Adrenal gland (tissue), 12 donors: Measurements from ENCODE around the gene LRRC4C. TPM values are rescaled to one million over a fixed set of nuclear protein-coding genes. Genes with fewer than 3 reads are reported as not detected.

Source experiments
- DNase-seq, 7 donors: peaks; one replicate each; pipeline ENCODE4 v3.0.0-alpha.2; 2019 to 2020
- H3K27ac ChIP-seq, 5 donors: fragments of 200-600 bp; sonication (generic) in 4 of 5; 1 replicate in 3 of 5; 2 replicates in 2 of 5; pipeline versions ENCODE4 v1.5.1 to v1.8.0; 2016 to 2020; ENCODE audit warnings: mild to moderate bottlenecking in 1 of 5
- H3K27me3 ChIP-seq: fragments of 200-600 bp; 2 replicates; pipeline ENCODE4 v1.8.0; 2021
- H3K36me3 ChIP-seq, 2 donors: fragments of 200-600 bp; replicated peaks in 1 of 2; 1 replicate in 1 of 2; 2 replicates in 1 of 2; pipeline versions ENCODE4 v1.5.1 to v1.8.0; 2018 to 2022
- H3K4me1 ChIP-seq, 2 donors: fragments of 200-600 bp; replicated peaks in 1 of 2; 1 replicate in 1 of 2; 2 replicates in 1 of 2; pipeline versions ENCODE4 v1.5.1 to v1.8.0; 2018 to 2021
- H3K4me3 ChIP-seq, 4 donors: fragments of 200-600 bp; sonication (generic) in 3 of 4; one replicate each; pipeline ENCODE4 v1.5.1; 2016 to 2018
- H3K9me3 ChIP-seq, 3 donors: fragments of 200-600 bp; sonication (generic) in 1 of 3; replicated peaks in 1 of 3; 1 replicate in 2 of 3; 2 replicates in 1 of 3; pipeline versions ENCODE4 v1.5.1 to v1.8.0; 2016 to 2021
- CTCF ChIP-seq, 6 experiments: fragments of 450-650 bp in 4 of 6; fragments of 200-600 bp in 2 of 6; sonication (generic) in 1 of 6; IDR thresholded peaks; 1 replicate in 5 of 6; 2 replicates in 1 of 6; pipeline versions ENCODE4 v1.5.1 to v1.8.0; 2016 to 2021; ENCODE audit warnings: antibody characterized with exemption in 6 of 6, mild to moderate bottlenecking in 2 of 6, moderate library complexity in 1 of 6
- POLR2A ChIP-seq, 2 donors: fragments of 450-650 bp; IDR thresholded peaks; one replicate each; pipeline ENCODE4 v1.6.1; 2017; ENCODE audit warnings: antibody characterized with exemption in 2 of 2, mild to moderate bottlenecking in 2 of 2, moderate library complexity in 1 of 2
- WGBS, 4 donors: extraction: QIAGEN DNeasy Blood & Tissue Kit in 2 of 4; methylation state at CpG; one replicate each; pipeline versions ENCODE4 v1.1.5 to v1.1.7; 2013 to 2017; 5-methylcytosine and 5-hydroxymethylcytosine counted together
- intact Hi-C, 2 donors: fragments of 100-400 bp; cut with DNase I; formaldehyde crosslinking; loops; one replicate each; pipeline versions ENCODE4 v1.14.1 to v1.15.0; 2022 to 2023
- polyA plus RNA-seq, 3 donors: library from polyadenylated mRNA; stranded (reverse); fragments of 200-250 nt in 2 of 3; fragments of 350-450 nt in 1 of 3; fragmentation: Illumina TruSeq in 1 of 3; extraction: RNeasy Lipid Tissue Mini Kit (QIAGEN cat#74804) in 1 of 3; gene quantifications; one replicate each; pipeline ENCODE4 v1.2.3, GENCODE V29; 2013 to 2014
- total RNA-seq, 9 donors: library from RNA; depleted of rRNA in 4 of 9; stranded (reverse); fragments of >200 nt in 4 of 9; fragments of 120-200 nt in 1 of 9; fragmentation: NEBNext Ultra II Directional in 1 of 9; extraction: Animal tissue kit (Norgen Biotek cat#: 25700) in 1 of 9; gene quantifications; one replicate each; pipeline versions ENCODE4 v1.1.0 to v1.2.4, GENCODE V29; 2013 to 2023
- donor health status: healthy with polysubstance abuse.
- donor health status: Bipolar disorder and iron deficiency.
- donor health status: DM: yes; HTN: yes; CAD: no.
- donor health status: DM: no; HTN: no; CAD: no.
- donor health status: DM: no; HTN: no; CAD: no.
- donor health status: DM: yes; HTN: yes; CAD: no.

LRRC4C gene
- total and polyA plus RNA-seq, 12 donors = 1.0 to 10.6 (median 5.5) TPM

GRCh38 chr11:40328890-40329614 is 1130.4 kb downstream of the LRRC4C start:
- no peak for TF ChIP-seq POLR2A (IDR thresholded peaks at IDR 0.05)
- no peak for TF ChIP-seq CTCF (IDR thresholded peaks at IDR 0.05)
- intact Hi-C loops = no loop called here
- H3K4me1 ChIP-seq = no peaks in the 10 kb centered on the region
- no peak overlapping the region for H3K27ac ChIP-seq
- WGBS, 4 donors = 20 to 27% (median 24%) methylated on average over 5 of the region's 5 CpGs
- no peak overlapping the region for H3K4me3 ChIP-seq
- no peaks in the 10 kb centered on the region for H3K36me3 ChIP-seq
- no peaks in the 10 kb centered on the region for H3K27me3 ChIP-seq
- H3K9me3 ChIP-seq = no peaks in the 10 kb centered on the region
- peak; percentile 17 to 54 (median 32) for DNase-seq

- DNase-seq = no peak
- H3K27ac ChIP-seq = no peak overlapping the region
- H3K27me3 ChIP-seq = no peaks in the 10 kb centered on the region
- H3K9me3 ChIP-seq = peaks cover 0 to 3% (median 0%) of the 10 kb centered on the region in 3 donors
- WGBS, 4 donors = 80 to 88% (median 84%) methylated on average over 3 of the region's 3 CpGs
- H3K4me1 ChIP-seq = no peaks in the 10 kb centered on the region
- no peak overlapping the region for H3K4me3 ChIP-seq
- no peak for TF ChIP-seq POLR2A (IDR thresholded peaks at IDR 0.05)
- no peak for TF ChIP-seq CTCF (IDR thresholded peaks at IDR 0.05)
- intact Hi-C loops = no loop called here
- no peaks in the 10 kb centered on the region for H3K36me3 ChIP-seq
Measured at GRCh38 chr11:40323241-40323640, 1136.2 kb downstream of the LRRC4C start.

GRCh38 chr11:40321537-40321936 is 1137.9 kb downstream of the LRRC4C start:
- WGBS, 4 donors = 52 to 72% (median 56%) methylated on average over 1 of the region's 1 CpG
- Histone ChIP-seq H3K36me3 (no peaks in the 10 kb centered on the region), H3K4me1 (no peaks in the 10 kb centered on the region), H3K4me3 (no peak overlapping the region), H3K27me3 (no peaks in the 10 kb centered on the region), H3K9me3 (peaks cover 0 to 3% (median 0%) of the 10 kb centered on the region in 3 donors), H3K27ac (no peak overlapping the region)
- TF ChIP-seq CTCF (IDR thresholded peaks at IDR 0.05) (no peak), POLR2A (IDR thresholded peaks at IDR 0.05) (no peak)
- DNase-seq = no peak
- intact Hi-C loops = no loop called here

- Histone ChIP-seq H3K36me3 (no peaks in the 10 kb centered on the region), H3K4me3 (no peak overlapping the region), H3K27ac (no peak overlapping the region), H3K4me1 (no peaks in the 10 kb centered on the region), H3K27me3 (no peaks in the 10 kb centered on the region), H3K9me3 (peaks cover 0 to 3% (median 0%) of the 10 kb centered on the region in 3 donors)
- intact Hi-C loops = no loop called here
- TF ChIP-seq CTCF (IDR thresholded peaks at IDR 0.05) (no peak), POLR2A (IDR thresholded peaks at IDR 0.05) (no peak)
- no peak for DNase-seq
Measured at GRCh38 chr11:40316171-40316570, 1143.3 kb downstream of the LRRC4C start.
